Right lobe of liver (tissue), 4 donors: ENCODE measurements around the gene CDC42EP3.

Source experiments
- CTCF ChIP-seq, 4 donors: fragments of 200-600 bp in 3 of 4; fragments of 450-650 bp in 1 of 4; IDR thresholded peaks; one replicate each; pipeline versions ENCODE4 v1.5.1 to v1.8.0; 2016 to 2022; ENCODE audit warnings: antibody characterized with exemption in 4 of 4, mild to moderate bottlenecking in 2 of 4
- POLR2A ChIP-seq: fragments of 450-650 bp; IDR thresholded peaks from one replicate; pipeline ENCODE4 v1.6.1; 2017; ENCODE audit warnings: antibody characterized with exemption, mild to moderate bottlenecking
- donor health status: DM: no; HTN: no; CAD: no.
- donor health status: DM: no; HTN: no; CAD: no.
- donor health status: DM: no; HTN: yes; CAD: no.

GRCh38 chr2:37711308-37711731, 39.9 kb upstream of the CDC42EP3 start:
- no peak for TF ChIP-seq CTCF (IDR thresholded peaks at IDR 0.05)
- no peak for TF ChIP-seq POLR2A
